Astrocyte of the hippocampus (primary cell): ENCODE data around the gene RABGGTA.

Experiments used
- DNase-seq: peaks from one replicate; pipeline ENCODE4 v3.0.0; 2011; ENCODE audit warnings: low read depth, low spot score

Gene RABGGTA

GRCh38 chr14:24279301-24280186 is 8.1 kb upstream of the RABGGTA start:
- DNase-seq = no peak

DNA sequence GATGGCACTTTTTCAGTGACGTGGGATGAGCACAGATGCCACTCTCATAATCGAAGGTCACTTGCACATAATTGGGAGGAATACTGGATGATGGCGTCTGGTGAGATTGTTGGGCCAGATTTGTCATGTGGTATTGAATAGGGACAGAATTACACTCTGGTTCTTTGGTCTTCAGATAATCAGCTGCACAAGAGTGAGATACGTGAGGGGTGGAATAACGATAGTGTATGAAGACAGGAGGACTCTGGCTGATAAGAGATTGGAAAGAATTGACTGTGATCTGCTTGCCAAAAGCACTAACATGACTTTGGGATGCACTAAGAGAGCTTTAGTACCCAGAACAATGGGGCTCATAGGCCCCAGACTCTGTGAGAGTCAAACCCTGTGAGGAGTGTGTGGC is 7.0 kb upstream of the RABGGTA start:
- DNase-seq = no peak

DNA sequence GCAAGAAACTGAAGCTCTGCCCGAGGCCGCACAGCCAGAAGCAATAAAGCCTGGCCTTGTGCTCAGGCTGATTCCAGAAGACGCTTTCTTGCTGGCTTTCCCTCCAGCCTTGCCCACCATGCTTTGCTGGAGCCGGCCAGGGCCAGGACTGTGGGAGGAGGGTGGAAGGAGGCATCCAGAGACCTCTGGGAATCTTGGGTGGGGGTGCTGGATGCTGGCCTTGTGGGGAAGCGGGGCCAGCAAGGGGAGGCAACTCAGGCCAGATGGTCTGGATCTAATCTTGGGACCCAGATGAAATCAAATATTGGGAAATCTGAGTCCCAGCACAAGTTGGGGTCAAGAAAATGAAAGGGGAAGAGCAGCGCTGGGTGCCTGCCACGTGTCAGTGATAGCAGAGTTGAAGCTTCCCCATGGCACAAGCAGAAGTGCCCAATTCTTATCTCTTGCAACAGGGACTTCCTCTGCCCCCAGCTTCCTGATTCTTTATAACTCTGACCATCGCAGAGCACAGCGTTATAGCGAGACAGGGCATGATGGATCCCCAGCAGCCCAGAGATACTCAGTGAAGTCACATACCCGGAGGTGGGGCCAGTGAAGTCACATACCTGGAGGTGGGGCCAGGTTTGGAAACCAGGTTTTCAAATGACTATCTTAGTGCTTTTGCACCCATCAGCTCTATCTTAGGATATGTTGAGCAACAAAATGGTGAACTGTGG is 6.4 kb upstream of the RABGGTA start:
- no peak for DNase-seq

GRCh38 chr14:24277071-24277470 is 5.7 kb upstream of the RABGGTA start:
- DNase-seq = no peak

DNA sequence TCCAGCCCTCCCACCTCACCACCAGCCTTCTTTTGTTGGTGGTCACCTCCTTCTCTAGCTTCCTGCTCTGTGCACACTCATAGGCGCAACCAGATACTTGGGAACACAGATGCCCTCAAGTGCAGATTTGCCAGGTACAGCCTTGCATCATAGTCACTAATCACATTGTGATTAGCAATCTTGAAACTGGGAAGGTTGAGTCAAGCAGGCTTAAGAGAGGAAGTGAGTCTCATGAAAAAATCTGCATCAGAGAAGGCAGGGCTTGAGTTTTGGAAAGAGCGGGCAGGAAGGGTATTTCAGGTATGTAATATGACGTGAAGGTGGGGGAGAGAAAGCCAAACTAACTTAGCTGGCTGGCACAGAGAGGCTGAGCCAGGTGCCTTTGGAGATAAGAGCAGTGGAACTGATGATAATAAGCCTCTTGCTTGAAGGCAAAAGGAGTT is 2.7 kb upstream of the RABGGTA start:
- DNase-seq = no peak

- DNase-seq = no peak
Measured at GRCh38 chr14:24273422-24273998, 2.1 kb upstream of the RABGGTA start.

GRCh38 chr14:24272467-24272866 is 1.1 kb upstream of the RABGGTA start:
- no peak for DNase-seq

DNA sequence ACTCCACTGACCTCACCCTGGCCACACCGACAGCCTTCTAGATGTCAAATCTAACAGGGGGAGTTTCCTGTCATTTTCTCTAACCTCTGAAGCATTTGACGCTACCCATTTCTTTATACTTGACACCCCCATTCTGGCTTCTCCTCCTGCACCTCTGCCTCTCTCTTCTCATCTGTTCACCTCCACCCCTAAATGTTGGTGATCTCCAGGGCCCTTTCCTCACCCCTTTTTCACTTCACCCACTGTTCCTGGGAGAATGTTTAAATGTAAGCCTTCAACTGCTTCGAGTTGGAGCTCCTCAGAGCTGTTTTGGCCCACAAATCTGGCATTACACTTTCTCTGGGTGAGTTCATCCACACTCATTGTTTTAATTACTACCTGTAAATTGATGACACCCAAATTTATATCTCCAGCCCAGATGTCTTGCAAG is 452 bp upstream of the RABGGTA start:
- no peak for DNase-seq

DNA sequence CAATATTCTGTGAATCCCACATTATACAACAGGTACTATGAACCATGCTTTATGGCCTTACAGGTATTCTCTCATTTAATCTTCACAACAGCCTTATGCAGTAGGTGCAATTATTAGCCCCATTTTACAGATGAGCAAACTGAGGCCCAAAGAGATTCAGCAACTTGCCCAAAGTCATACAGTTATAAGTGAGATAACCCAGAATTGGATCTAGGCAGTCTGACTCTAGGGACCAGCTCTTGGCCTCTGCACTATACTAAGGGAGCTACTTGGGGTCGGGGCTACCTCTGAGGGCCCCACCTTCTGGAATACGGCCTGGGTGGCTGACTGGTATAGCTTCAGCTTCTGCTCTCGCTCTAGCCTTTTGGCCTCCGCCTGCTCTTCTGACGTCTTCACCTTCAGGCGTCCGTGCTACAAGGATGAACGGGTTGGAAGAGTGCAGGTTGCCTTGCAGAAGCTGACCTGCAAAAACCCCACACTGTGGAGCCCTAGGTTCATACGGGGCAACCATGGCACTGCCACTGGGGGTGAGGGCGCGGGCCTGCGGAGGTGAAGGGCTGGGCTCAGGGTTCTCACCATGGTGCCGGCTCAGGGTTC is 762 bp downstream of the RABGGTA start:
- no peak for DNase-seq

DNA sequence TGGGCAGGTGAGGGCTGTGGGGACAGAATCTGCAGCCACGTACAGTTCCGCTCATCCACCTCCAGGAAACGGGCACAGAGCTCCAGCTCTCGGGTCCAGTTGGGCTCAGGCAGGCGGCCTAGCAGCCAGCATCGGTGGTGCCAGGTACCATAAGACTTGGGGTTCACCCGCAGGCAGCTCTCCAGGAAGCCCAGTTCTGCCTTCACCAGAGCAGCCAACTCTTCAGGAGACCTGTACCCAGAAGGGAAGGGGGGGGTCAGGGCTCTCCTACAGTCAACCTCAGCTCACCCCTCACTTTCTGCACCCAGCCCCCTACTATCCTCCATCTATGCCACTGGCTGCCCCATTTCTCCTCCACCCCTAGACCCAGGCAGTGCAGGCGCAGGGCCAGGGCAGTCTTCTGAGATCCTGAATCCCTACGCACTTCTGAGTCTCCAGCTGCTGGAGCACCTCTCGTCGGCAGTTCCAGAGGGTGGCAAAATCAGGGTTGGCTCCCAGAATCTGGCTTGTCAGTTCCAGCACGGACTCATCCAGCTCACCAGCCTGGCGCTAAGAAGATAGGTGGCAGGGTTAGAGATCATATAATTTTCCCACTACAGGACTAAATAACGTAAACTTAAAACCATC is 1.4 kb downstream of the RABGGTA start:
- no peak for DNase-seq

DNA sequence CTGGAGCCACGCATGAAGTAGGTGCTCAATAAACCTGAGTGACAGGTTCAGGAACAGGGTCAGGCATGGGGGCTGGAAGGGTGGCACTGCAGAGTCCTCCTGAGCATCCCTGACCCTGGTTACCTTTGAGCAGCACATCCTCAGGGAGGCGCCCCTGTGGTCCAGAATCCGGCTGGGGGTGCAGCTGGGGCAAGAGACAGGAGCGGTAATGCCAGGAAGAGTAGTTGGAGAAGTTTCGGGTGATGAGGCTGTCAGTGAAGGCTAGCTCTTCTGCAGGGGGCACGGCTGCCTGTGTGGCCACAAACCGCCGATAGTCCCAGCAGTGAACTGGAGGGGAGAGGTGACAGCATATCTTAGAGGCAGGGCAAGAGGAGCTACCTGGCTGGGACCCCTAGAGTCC is 2.0 kb downstream of the RABGGTA start:
- no peak for DNase-seq

DNA sequence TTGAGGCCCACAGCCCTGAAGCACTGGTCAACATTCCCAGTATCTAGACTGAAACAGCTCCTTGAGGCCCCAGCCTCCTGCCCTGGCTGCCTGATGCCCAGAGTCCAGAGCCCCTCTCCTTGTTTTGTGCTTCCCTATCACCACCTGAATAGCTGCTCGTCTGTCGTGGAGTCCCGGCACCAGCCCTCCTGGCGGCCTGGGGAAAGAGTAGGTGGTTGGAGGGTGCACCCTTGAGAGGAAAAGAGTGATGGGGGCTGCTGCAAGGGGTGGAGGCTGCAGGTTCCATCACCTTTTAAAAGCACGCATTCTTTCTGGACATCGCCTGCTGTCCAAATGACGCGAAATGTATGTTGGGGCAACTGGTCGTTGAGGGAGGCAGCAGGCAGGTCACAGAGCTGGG is 3.2 kb downstream of the RABGGTA start:
- DNase-seq = no peak

DNA sequence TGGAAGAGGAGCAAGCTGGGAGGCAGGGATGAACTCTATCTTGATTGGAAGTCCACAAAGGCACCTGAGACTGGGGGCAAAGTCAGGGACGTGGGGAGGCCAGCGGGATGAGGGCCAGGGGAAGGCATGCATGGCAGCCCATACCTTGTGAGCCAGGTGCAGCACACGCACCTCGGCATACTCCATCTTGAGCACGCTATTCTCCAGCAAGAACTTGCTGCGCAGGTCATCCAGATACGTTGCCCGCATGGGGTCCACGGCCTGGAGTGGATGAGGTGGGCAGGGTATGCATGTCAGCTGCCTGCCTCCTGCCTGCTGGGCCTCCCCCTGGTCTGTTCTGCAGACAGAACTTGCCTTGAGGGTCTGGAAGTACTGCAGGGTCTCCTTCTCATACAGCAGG is 3.9 kb downstream of the RABGGTA start:
- DNase-seq = no peak

DNA sequence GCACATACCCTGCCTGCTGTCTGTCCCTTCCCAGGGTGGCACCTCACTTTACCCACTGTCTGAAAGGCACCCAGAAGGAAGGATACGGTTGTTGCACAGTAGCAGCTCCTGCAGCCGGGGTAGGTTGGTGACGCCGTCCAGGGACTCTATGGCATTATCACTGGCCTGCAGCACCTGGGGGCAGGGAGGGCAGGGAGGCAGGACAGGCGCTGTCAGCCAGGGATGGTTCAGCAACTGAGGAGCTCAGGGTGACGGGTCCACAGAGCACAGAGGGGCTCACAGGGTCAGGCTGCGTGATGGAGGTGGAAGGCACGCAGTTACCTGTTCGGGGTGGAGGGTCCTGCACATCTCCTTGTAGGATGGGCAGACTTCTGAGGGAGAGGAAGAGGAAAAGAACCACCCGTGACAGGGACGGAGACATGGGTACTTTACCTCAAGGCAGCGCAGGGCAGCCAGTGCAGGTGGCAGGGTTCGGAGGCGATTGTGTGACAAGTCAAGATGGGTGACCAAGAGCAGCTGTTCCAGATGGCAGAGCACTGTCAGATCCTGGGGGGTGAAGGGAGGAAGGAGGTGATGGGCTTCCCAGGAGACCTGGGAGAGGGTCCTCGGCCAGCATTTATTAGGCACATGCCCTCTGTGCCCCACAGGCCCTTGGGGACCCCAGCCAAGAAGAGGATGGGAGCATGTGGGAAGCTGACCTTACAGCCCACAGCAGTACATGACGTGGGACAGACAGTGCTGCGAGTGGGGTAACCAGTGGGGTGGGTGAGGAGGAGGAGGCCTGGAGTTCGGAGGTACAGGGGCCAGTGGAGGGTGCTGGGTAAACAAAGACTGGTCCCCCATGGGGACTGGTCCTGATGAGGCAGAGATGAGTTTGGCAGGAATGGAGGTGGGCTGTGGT is 4.8 kb downstream of the RABGGTA start:
- no peak for DNase-seq

- no peak for DNase-seq
Measured at GRCh38 chr14:24264298-24264697, 7.1 kb downstream of the RABGGTA start.

DNA sequence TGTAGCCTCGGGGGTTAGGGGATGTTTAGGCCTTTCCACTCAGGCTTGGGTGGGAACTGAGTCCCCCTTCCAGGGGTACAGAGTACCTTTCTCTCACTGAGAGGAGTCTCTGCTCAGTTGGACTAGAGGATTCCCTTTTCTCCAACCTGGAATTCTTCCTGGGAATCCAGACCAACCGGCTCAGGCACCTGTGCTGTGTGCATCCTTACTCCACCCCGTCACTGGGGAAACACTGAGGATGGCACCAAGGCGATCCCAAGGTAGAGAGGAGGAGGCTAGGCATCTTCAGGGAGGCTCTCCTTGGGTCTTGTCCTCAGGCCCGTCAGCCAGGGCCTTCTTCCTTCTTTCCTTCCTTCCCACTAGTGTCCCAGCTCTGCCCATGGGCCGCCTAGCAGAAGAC is 7.5 kb downstream of the RABGGTA start:
- no peak for DNase-seq

DNA sequence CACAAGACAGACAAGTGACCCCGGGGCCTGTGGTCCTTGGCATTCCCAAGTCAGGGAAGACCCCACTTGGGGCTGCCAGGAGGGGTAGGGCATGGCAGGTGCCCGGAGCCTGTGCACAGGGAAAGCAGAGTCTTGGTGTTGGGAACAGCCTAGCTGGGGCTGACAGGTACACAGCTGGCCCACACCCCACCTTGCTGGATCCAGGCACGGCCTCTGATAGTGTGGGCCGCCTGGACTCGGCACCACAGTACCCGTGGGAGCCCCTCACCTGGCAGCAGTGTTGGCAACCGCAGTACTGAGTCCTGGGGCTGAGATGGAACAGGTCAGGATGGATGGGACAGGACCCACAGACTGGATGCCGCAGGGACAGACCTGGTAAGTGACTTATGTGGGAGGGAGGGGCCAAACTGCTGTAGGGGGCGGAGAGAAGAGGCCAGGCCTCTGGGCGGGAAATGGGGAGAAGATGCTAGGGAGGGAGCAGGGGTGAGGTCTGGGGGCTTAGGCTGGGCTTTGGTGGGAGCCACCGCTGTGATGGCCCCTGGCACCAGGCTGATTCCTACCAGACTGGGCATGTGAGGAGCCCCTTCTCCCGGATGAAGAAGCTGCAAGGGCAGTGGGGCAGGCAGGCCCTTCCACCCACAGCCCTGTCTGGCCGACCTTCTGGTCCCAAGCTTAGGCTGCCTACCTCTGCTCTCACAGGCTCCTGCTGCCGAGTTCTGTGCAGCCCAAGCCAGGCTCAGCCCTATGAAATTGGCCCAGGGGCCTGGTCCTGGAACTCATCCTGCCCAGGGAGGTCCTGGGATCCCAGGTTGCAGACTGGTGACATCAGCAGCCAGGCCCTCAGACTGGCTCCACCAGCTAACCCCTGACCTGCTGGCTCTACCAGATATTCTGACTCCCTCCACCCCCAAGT is 8.3 kb downstream of the RABGGTA start, which contains the start of gene TGM1:
Gene TGM1, minus strand, starts transcription at position 357 of the 913 bp plus-strand sequence. CDS start 825 bp downstream, outside the sequence.
- no peak for DNase-seq

DNA sequence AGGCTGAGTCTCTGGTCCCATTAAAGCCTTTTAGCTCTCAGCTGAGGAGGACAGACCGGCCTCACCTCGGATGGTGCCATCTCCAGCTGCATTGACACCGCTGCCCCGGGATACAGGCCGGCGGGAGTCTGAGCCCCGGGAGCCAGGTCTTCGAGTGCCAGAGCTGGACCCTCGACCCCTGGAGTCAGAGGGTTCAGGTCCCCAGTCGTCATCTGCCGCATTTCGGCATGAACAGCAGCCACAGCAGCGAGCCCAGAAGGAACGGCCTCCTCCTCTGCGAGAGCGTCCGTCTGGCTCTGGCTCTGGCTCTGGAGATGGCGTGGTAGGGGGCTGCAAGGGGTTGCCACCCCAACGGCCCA is 9.4 kb downstream of the RABGGTA start:
- DNase-seq = no peak

DNA sequence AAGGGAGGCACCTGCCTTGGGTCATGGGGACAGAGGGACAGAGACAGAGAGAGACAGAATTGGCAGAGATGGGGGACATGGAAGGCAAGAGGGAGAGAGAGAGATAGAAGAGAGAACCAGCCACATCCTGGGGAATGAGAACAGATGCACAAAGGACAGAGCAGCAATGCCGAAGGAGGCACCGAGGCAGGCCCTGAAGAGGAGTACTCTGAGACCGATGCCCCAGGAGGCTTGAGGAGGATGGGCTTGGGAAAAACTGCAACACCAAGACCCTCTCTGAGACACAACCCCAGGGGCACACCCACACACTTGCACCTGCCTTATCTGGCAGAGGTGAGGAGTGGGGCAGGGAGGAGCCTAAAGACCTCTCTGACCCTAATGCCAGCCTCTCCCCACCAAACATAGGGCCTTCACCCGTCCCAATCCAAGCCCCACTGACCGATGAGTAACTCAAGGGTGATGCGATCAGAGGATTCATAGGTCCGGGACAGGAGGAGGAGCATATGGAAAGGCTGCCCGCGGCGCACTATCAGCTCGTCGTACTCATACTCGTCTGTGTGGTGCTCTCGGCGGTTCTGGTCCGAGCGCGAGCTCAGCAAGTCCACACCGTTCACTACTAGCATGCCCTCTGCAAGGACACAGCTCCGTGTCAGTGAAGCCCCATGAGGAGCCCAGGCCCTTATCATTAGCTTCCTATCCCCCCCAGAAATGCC is 10.0 kb downstream of the RABGGTA start:
- DNase-seq = no peak
